HG03108 (cell line): Measurements from ENCODE around the gene PDAP1.
"Not testable (repeated sequence)": the region's sequence is repeated elsewhere in the genome, so short reads cannot be mapped to it uniquely, and the experiment has no call there.

Source experiments
- ATAC-seq: cut with Tn5 transposase; IDR thresholded peaks from one replicate; pipeline ENCODE4 v1.9.1; 2021; ENCODE audit warnings: moderate library complexity; ENCODE audit not compliant: unreplicated experiment

The PDAP1 gene

DNA sequence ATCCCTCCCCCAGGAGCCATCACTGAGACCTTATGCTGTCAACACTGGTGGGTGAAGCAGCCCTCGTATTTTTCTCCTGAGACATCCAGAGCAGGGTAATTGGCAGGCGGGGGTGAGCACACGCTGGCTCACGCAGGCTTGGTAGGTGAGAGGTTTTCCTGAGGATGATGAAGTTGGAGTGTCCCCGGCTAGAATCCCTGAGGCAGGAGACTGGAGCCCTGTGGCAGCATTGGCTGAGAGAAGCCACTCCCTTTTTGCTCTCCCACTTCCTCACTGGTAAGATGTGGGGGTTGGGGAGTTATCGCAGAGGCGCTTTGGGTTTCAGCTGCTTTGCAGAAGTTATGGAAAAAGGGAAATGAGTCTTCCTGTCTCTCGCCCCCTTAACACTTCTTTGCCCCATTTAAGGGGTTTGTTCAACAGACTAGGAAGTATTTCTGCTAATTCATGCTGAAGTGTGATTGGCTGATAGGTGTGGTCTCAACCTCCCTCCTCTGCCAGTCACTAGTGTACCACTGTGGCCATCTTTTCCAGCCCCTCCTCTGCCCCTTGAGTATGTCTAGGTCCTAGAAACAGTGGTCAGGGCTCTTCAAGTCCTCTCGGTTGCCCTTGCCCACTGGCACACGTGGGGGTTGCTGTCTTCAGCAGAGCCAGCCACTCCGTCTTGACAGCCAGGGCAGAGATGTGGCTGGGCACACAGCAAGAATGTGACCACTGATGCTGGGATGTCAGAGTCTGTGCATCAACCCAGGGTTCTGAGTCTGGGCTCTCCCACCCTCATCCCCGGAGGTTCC lies 28.2 kb downstream of the PDAP1 start:
- ATAC-seq = peak; percentile 39

DNA sequence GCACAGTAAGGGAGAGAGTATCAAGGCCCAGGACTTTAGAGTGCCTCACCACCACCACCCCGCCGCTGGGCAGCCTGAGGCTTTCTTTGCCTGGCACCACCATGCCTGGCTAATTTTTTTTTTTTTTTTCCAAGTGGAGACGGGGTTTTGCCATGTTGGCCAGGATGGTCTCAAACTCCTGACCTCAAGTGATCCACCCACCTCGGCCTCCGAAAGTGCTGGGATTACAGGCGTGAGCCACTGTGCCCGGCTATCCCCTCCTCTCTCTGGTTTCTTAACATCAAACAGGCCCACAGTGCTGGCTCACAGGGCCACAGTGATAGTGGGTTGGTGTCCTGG lies 28.7 kb downstream of the PDAP1 start:
- not testable (repeated sequence) for ATAC-seq

DNA sequence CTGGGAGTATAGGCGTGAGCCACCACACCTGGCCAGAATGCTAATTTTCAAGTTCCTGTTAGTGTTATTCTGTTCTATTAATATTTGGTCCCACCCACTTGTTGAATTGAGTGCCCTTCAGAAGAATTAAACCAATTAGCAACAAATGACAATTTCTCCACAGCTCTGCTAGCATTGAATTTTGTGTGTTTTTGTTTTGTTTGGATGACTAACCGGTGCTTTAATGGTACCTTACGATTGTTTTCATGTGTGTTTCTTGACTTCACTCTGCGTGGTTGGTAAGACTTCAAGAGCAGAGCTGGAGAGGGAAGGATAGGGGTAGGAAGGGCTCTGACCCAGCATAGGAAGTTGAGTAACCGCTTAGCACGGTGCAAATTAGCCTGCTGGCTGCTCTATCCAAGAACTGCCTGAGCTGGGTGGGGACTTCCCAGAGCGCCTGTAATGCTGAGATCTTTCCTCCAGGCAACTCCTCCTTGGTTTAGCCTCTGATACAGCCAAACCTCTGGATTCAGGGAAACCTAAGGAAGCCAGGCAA lies 29.3 kb downstream of the PDAP1 start:
- ATAC-seq = no peak

DNA sequence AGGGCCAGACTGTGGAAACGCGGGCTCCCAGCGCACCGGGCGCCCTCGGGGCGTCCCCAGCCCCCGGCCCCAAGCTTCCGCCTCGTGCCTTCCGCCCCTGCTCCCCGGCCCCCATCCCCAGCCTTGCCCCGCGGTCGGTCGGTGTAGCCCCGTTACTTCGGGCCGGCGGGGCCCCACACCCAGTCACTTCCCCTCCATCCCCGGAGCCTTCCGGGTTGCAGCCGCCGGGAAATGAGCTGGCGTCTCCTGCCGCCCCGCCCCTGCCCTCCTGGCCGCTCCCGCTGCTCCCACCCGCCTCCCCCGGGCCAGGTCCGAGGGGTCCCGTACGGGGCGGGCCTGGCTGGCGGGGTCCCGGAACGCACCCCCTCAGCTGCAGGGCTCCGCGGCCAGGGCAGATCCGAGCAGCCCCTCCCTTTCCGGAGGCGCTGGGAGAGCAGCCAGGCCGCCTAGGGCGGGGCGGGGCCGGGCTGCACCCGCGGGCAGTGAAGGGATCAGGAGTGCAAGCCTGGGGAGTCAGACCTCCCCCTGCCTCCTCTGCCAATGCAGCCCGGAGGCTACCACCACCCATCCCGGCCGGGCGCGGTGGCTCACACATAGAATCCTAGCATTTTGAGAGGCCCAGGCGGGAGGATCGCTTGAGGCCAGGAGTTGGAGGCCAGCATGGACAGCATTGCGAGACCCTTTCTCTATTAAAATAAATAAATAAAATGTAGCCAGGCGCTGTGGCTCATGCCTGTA lies 33.2 kb downstream of the PDAP1 start:
- ATAC-seq = peak; percentile 42

DNA sequence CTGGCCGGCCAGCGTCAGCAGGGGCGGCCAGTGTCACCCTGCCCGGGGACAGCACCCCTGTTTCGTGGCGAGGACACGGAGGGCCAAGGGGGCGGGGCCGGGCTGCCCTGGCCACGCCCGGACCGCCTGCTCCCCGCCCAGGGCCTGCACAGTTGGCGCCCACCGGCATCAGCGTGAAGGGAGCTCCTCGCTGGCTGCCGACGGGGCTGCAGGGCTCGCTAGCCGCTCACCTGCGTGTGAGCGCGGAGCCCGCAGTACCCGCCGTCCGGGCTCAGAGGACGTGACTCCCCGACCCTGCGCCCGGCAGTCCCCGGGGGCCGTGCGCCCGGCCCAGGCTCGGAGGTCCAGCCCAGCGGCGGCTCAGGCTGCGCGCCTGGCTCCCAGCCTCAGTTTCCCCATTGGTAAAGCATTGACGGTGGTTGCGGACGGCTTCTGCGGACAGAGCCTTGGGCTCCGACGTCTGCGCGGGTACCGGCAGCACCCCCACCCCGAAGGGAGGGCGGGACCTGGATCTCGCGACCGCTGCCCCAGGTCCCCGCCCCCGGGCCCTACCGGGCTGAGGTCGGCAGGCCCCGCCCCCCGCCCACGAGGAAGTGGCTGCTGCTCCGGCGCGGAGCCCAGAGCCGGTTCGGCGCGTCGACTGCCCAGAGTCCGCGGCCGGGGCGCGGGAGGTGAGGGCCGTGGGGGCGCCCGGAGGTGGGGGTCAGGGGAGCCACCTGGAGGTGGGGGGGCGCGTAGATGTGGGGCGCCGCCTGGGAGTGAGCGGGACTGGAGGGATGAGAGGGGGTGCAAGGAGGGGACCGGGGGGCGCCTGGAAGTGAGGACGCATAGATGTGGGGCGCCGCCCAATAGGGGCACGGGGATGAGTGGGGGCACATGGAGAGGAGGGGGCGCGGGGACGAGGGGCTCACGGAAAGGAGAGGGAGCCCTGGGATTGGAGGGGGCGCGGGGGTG lies 34.0 kb downstream of the PDAP1 start, which contains the start of gene ARPC1B:
ARPC1B (plus strand) TSS at position 620 of the 954 bp plus-strand sequence. CDS start 10,985 bp downstream, outside the sequence.
- ATAC-seq = peak; percentile 50

DNA sequence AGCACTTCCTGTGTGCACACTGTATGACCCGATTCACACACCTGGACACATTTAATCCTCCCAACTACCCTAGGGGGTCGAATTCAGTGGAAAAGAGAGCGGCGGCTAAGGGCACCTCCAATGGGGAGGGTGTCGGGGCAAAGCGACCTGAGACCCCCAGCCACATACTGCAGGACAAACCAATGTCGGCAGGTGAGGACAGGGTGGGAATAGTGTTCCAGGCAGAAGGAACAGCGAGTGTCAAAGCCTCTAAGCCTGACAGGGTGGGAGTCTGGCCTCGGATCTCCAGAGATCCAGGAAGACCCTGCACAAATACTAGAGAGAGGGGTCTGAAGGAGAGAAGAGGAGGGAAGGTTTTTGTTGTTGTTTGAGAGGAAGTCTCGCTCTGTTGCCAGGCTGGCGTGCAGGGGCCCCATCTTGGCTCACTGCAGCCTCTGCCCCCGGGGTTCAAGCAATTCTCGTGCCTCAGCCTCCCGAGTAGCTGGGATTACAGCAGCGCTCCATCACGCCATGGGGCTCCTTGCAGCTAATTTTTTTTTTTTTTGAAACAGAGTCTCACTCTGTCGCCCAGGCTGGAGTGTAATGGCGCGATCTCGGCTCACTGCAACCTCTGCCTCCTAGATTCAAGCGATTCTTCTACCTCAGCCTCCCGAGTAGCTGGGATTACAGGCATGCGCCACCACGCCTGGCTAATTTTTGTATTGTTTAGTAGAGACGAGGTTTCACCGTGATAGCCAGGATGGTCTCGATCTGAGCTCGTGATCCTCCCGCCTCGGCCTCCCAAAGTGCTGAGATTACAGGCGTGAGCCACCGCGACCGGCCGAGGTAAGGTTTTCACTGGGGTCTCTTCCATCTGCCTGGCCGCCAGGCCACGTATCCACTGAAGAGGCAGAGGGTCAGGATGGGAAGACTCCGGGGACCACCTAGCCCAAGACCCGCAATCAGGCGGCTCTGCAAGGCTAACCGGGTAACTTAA lies 35.0 kb downstream of the PDAP1 start:
- no peak for ATAC-seq

DNA sequence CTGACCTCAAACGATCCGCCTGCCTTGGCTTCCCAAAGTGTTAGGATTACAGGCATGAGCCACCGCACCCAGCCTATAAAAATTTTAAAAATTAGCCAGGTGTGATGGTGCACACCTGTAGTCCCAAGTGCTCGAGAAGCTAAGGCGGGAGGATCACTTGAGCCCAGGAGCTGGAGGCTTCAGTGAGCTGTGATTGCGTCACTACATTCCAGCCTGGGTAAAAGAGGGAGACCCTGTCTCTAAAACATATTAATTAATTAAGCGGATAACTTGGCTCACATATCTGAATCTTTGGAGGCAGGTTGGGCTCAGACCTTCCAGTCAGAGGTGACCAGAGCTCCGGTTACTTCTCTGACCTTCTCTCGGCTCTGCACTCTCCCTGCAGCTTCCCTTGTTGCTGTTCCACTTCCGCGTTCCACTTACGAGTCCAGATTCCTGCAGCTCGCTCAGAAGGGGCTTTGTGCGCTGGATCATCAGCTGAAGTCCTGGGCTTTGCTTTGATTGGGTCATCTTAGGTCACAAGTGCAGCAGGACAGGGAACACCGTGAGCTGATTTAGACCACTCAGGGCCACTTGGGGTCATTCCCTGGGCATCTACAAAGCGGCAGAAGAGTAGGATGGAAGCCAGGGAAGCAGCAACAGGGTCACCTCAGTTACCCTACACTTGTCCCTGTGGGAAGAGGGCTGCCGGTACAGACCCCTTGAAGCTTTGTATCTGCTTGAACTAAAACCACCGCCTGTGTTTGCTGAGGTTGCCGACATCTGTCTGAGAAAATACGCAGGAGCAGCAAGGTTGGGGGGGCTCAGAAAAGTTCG lies 35.9 kb downstream of the PDAP1 start:
- ATAC-seq = no peak

DNA sequence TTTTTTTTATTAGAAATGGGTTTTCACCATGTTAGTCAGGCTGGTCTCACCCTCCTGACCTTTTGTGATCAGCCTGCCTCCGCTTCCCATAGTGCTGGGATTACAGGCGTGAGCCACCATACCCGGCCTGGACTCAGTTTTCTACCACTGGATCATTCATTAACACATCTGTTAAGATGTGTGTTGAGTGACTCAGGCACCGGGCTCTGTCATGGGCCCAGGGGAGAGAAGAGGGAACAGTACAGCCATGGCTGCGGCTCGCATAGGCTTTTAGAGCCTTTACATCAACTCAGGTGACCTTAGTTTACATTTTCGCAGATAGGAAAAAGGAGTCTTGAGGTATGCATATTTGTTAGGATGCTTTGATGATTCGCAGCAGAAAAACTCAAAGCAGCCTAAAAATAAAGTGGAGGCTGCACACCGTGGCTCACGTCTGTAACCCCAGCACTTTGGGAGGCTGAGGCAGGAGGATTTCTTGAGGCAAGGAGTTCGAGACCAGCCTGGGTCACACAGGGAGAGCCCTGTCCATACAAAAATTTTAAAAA lies 36.9 kb downstream of the PDAP1 start:
- ATAC-seq = no peak

DNA sequence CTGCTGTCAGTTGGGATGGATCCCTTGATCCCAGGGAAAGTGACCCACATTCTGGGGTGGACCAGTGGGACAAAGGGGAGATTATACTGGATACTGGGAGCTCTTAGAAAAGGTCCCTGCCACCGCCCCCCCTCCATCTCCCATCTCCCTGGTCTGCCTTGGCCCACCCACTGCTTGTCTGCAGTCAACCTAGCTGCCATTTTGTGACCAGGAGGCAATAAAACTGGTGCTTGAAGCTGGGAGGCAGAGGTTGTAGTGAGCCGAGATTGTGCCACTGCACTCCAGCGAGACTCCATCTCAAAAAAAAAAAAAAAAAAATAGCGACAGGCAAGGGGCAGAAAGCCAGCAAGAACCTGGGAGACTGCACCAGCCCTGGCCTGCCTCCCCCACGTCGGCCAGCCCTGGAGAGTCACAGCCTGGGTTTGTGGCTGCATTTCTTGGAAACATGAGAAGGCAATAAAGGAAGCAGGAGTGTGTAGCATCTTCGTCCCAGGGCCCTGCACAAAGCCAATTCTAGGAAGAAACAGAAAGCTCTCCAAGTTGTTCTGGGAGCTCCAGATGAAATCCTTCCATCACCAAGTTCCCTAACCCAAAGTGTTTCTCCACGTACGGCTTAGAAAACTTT lies 38.5 kb downstream of the PDAP1 start:
- ATAC-seq = no peak

DNA sequence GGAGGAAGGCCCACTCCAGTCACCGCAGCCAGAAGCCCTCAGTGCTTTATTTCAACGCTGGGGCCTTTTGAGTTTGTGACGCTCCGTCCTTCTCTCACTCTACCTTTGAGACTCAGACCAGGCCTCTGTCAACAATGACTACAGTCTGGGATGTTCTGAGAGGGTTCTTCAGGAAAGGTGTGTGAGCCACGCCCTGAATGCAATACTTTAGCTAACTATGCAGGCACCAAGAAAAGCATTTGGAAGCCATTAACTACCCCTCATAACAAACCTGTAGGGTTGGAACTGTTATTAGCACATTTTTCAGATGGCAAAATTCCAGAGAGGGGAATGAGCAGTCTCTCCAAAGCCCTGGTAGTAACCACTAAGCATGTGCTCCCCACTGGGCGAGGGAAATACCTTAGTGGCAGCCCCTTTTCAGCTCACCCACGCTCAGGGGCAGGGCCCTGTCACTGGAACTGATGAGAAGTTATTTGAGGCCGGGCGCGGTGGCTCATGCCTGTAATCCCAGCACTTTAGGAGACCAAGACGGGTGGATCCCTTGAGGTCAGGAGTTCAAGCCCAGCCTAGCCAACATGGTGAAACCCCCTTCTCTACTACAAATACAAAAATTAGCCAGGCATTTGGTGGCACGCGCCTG lies 39.5 kb downstream of the PDAP1 start:
- ATAC-seq = no peak

DNA sequence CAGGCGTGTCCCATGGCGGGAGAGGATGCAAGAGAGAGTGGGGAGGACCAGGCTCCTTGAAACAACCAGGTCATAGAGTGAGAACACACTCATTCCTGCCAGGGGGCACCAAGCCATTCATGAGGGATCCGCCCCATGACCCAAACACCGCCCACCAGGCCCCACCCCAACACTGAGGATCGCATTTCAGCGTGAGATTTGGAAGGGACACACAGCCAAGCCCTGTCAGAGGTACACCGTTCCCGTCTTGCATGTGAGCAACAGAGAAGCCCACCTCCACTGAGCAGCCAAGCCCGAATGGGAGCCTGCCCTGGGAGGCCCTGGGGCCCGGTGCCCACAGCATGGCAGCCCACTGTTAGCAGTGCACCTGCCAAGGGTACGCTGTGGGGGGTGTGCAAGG lies 41.8 kb downstream of the PDAP1 start:
- no peak for ATAC-seq

DNA sequence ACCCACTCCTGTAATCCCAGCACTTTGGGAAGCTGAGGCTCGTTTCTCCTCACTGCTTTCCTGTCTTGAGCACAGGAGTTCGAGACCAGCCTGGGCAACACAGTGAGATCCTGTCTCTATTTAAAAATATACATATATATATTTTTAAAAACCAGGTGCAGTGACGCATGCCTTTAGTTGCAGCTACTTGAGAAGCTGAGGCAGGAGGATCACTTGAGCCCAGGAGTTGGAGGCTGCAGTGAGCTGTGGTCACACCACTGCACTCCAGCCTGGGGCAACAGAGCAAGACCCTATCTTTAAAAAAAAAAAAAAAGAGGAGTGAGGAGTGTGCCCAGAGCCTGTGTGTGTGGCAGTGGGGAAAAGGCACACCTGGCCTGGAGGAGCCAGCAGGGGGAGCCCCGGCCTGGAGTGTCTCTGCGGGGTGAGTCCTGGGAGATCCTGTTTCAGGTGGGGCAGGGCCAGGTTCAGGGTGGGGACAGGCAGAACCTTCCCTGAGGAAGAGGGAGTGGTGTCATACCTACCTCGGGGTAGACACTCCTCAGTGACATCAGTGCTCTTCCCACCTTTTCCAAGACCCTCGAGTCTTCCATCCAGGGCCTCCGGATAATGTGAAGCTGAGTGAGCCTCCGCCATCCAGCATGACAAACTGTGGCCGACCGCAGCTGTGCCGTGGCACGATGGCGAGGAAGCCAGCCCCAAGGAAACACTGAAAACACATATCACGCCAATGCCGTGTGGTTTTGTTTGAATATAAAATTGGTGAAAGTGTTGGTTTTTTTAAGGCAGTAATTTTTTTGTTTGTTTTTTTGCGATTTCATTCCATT lies 42.9 kb downstream of the PDAP1 start:
- no peak for ATAC-seq

DNA sequence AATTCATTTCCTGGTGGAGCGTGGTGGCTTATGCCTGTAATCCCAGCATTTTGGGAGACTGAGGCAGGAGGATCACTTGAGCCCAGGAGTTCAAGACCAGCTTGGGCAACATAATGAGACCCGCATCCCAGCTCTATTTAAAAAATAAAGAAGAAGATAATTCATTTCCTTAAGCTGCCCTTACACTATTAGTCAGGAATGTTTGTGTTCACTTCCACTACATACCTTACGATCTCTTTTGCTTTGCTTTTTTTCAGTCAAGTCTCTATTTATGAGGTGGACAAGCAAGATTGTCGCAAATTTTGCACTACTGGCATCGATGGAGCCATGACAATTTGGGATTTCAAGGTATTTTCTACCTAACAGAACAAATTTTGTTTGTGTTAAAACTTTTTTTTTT lies 45.1 kb downstream of the PDAP1 start:
- ATAC-seq = no peak

DNA sequence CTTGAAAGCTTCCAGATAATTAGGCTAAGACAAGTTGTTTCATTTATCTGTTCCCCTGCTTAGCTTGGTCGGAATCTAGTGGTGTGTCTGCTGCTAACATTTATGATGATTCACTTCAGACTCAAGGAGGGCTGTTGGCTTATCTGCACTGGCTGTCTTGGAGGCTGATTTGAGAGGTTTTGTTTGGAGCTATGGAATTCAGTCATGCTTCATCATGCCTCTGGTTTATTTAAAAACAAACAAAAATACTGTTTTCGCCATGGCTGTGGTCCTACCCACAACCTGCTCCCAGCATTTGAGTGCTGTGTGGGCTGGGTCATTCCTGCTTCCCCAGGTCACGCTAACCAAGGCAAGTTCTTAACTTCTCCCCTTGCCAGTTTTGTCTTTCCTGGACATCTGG lies 45.6 kb downstream of the PDAP1 start:
- no peak for ATAC-seq

DNA sequence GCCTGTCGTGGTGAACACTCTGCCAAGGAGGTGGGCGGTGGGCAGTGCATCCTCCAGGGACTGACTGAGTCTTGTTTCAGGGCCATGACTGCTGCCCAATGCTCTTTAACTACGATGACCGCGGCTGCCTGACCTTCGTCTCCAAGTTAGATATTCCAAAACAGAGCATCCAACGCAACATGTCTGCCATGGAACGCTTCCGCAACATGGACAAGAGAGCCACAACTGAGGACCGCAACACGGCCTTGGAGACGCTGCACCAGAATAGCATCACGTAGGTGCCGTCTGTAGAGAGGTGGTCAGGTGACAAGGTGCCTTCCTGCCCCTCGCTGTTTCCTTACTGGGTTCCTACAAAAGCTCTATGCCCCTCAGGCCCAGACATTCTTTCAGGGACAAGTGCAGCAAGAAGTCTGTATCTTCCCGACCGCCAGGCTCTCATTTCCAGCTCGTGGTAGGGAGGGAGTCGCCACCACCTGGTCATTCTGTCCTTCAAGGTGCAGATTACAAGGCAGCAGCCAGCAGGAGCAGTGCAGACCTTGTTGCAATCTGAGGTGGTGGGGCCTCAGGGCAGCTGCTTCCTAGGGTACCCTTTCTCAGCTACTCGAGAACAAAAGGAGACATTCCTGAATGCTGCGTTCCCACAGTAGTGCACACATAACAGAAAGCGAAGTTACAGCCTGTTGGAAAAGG lies 48.8 kb downstream of the PDAP1 start:
- no peak for ATAC-seq

DNA sequence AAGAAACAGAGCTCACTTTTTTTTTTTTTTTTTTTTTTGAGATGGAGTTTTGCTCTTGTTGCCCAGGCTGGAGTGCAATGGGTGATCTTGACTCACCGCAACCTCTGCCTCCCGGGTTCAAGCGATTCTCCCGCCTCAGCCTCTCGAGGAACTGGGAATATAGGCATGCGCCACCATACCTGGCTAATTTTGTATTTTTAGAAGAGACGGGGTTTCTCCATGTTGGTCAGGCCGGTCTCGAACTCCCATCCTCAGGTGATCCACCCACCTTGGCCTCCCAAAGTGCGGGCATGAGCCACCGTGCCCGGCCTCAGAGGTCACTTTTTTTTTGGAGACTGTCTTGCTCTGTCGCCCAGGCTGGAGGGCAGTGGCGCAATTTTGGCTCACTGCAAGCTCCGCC lies 49.9 kb downstream of the PDAP1 start:
- not testable (repeated sequence) for ATAC-seq
